ENCODE results near the gene TLE7. TPM values are rescaled to one million over a fixed set of nuclear protein-coding genes. Genes with fewer than 3 reads are reported as not detected.

The TLE7 gene
- total RNA-seq, 1 donor from 2014 or later, result not detected

- peak overlapping the region; percentile 92 for H3K4me3 Mint-ChIP-seq
- no peak overlapping the region for H3K27ac Mint-ChIP-seq (ENCODE audit: unreplicated experiment)
- H3K9me3 Mint-ChIP-seq, result peaks cover 5% of the 10 kb centered on the region
- peaks cover 7% of the 10 kb centered on the region for H3K4me1 Mint-ChIP-seq
- no peak for TF ChIP-seq CTCF (conservative IDR thresholded peaks at IDR 0.05)
- H3K27me3 Mint-ChIP-seq (ENCODE audit: low read depth), result peaks cover 88% of the 10 kb centered on the region
- H3K36me3 Mint-ChIP-seq (ENCODE audit: low read depth), result peaks cover 5% of the 10 kb centered on the region
- no peak for DNase-seq (ENCODE audit: low read depth, low spot score)
Observed at GRCh38 chr16:71426880-71427615, 14.8 kb downstream of the TLE7 start.

GRCh38 chr16:71426069-71426879 is 15.6 kb downstream of the TLE7 start:
- H3K27ac Mint-ChIP-seq (ENCODE audit: unreplicated experiment), result no peak overlapping the region
- peaks cover 5% of the 10 kb centered on the region for H3K36me3 Mint-ChIP-seq (ENCODE audit: low read depth)
- DNase-seq (ENCODE audit: low read depth, low spot score), result peak; percentile 65
- peaks cover 5% of the 10 kb centered on the region for H3K9me3 Mint-ChIP-seq
- peaks cover 88% of the 10 kb centered on the region for H3K27me3 Mint-ChIP-seq (ENCODE audit: low read depth)
- peak overlapping the region; percentile 92 for H3K4me3 Mint-ChIP-seq
- no peak for TF ChIP-seq CTCF (conservative IDR thresholded peaks at IDR 0.05)
- peaks cover 7% of the 10 kb centered on the region for H3K4me1 Mint-ChIP-seq

GRCh38 chr16:71425746-71426068 is 16.1 kb downstream of the TLE7 start:
- peaks cover 5% of the 10 kb centered on the region for H3K9me3 Mint-ChIP-seq

GRCh38 chr16:71424626-71425025 is 17.2 kb downstream of the TLE7 start:
- peaks cover 5% of the 10 kb centered on the region for H3K9me3 Mint-ChIP-seq
- H3K36me3 Mint-ChIP-seq (ENCODE audit: low read depth), result peaks cover 5% of the 10 kb centered on the region
- no peak overlapping the region for H3K27ac Mint-ChIP-seq (ENCODE audit: unreplicated experiment)
- TF ChIP-seq CTCF (conservative IDR thresholded peaks at IDR 0.05), result no peak
- peaks cover 7% of the 10 kb centered on the region for H3K4me1 Mint-ChIP-seq
- peak overlapping the region; percentile 92 for H3K4me3 Mint-ChIP-seq
- H3K27me3 Mint-ChIP-seq (ENCODE audit: low read depth), result peaks cover 83% of the 10 kb centered on the region
- no peak for DNase-seq (ENCODE audit: low read depth, low spot score)

More at GRCh38 chr16:71425746-71426068, 16.1 kb downstream of the TLE7 start:
- peaks cover 88% of the 10 kb centered on the region for H3K27me3 Mint-ChIP-seq (ENCODE audit: low read depth)
- no peak for TF ChIP-seq CTCF (conservative IDR thresholded peaks at IDR 0.05)
- H3K4me1 Mint-ChIP-seq, result peaks cover 7% of the 10 kb centered on the region
- peaks cover 5% of the 10 kb centered on the region for H3K36me3 Mint-ChIP-seq (ENCODE audit: low read depth)
- H3K27ac Mint-ChIP-seq (ENCODE audit: unreplicated experiment), result no peak overlapping the region
- peak overlapping the region; percentile 92 for H3K4me3 Mint-ChIP-seq
- no peak for DNase-seq (ENCODE audit: low read depth, low spot score)

- Mint-ChIP-seq H3K9me3 (peaks cover 5% of the 10 kb centered on the region), H3K27ac (ENCODE audit: unreplicated experiment) (no peak overlapping the region), H3K27me3 (ENCODE audit: low read depth) (peaks cover 82% of the 10 kb centered on the region), H3K4me3 (no peak overlapping the region), H3K36me3 (ENCODE audit: low read depth) (peaks cover 5% of the 10 kb centered on the region), H3K4me1 (peaks cover 7% of the 10 kb centered on the region)
- no peak for TF ChIP-seq CTCF (conservative IDR thresholded peaks at IDR 0.05)
- DNase-seq (ENCODE audit: low read depth, low spot score), result no peak
Observed at GRCh38 chr16:71423865-71424264, 18.0 kb downstream of the TLE7 start.

All from neural crest cell (in vitro differentiated cells).